Heart left ventricle (tissue), 16 donors: ENCODE results near the gene CENPVL2. TPM values are rescaled to one million over a fixed set of nuclear protein-coding genes. Genes with fewer than 3 reads are reported as not detected.
A peak's percentile ranks its signal among the peaks of the same experiment; 100 is the strongest.
"Not testable (repeated sequence)": the region's sequence is repeated elsewhere in the genome, so short reads cannot be mapped to it uniquely, and the experiment has no call there.

Experiments
- ATAC-seq, 4 donors: fragments of 200-7000 bp; cut with Tn5 transposase; one replicate each; pipeline ENCODE4 v1.9.1; 2020 to 2022; ENCODE audit warnings: moderate library complexity in 4 of 4, mild to moderate bottlenecking in 3 of 4, moderate number of reproducible peaks in 1 of 4
- DNase-seq, 5 donors: peaks; one replicate each; pipeline ENCODE4 v3.0.0-alpha.2; 2020
- H3K27ac ChIP-seq, 12 donors: fragments of 200-600 bp; sonication (generic) in 4 of 12; one replicate each; pipeline versions ENCODE4 v1.5.0 to v1.8.0; 2016 to 2022; ENCODE audit warnings: mild to moderate bottlenecking in 2 of 12
- H3K27me3 ChIP-seq, 9 donors: fragments of 200-600 bp; sonication (generic) in 2 of 9; one replicate each; pipeline versions ENCODE4 v1.5.1 to v1.8.0; 2016 to 2022; ENCODE audit warnings: mild to moderate bottlenecking in 3 of 9
- H3K36me3 ChIP-seq, 9 donors: fragments of 200-600 bp; sonication (generic) in 2 of 9; one replicate each; pipeline versions ENCODE4 v1.5.0 to v1.8.0; 2018 to 2022; ENCODE audit warnings: mild to moderate bottlenecking in 2 of 9
- H3K4me1 ChIP-seq, 12 donors: fragments of 200-600 bp; sonication (generic) in 4 of 12; one replicate each; pipeline versions ENCODE4 v1.5.0 to v1.8.0; 2016 to 2022; ENCODE audit warnings: mild to moderate bottlenecking in 3 of 12
- H3K4me3 ChIP-seq, 12 donors: fragments of 200-600 bp; sonication (generic) in 4 of 12; one replicate each; pipeline versions ENCODE4 v1.5.0 to v1.8.0; 2017 to 2022; ENCODE audit warnings: mild to moderate bottlenecking in 9 of 12, moderate library complexity in 4 of 12
- H3K9me3 ChIP-seq, 12 donors: fragments of 200-600 bp; sonication (generic) in 4 of 12; one replicate each; pipeline versions ENCODE4 v1.5.0 to v1.8.0; 2016 to 2022; ENCODE audit warnings: mild to moderate bottlenecking in 1 of 12
- POLR2A ChIP-seq, 2 donors: fragments of 450-650 bp; IDR thresholded peaks; one replicate each; pipeline ENCODE4 v1.6.1; 2017; ENCODE audit warnings: antibody characterized with exemption in 2 of 2, mild to moderate bottlenecking in 2 of 2, moderate library complexity in 2 of 2
- WGBS, 4 donors: extraction: QIAGEN DNeasy Blood & Tissue Kit in 2 of 4; methylation state at CpG; one replicate each; pipeline versions ENCODE4 v1.1.5 to v1.1.7; 2013 to 2018; 5-methylcytosine and 5-hydroxymethylcytosine counted together
- intact Hi-C, 10 donors: fragments of 100-400 bp; cut with DNase I; formaldehyde crosslinking; loops; one replicate each; pipeline versions ENCODE4 v1.11.1 to v1.14.2; 2022
- polyA plus RNA-seq, 2 donors: library from polyadenylated mRNA; stranded (reverse); fragments of 200-250 nt; gene quantifications; one replicate each; pipeline ENCODE4 v1.2.3, GENCODE V29; 2013
- total RNA-seq, 9 donors: library from RNA; depleted of rRNA in 2 of 9; stranded (reverse); fragments of >200 nt in 2 of 9; fragmentation: NEBNext Ultra II Directional in 3 of 9; extraction: Animal tissue kit (Norgen Biotek cat#: 25700) in 3 of 9; gene quantifications; one replicate each; pipeline versions ENCODE4 v1.1.0 to v1.2.4, GENCODE V29; 2016 to 2023
- TF ChIP-seq, protein P1 (sequence below), 12 donors: fragments of 200-600 bp; sonication (generic) in 4 of 12; IDR thresholded peaks; one replicate each; pipeline versions ENCODE4 v1.5.0 to v1.8.0; 2018 to 2022; ENCODE audit warnings: antibody characterized with exemption in 12 of 12, mild to moderate bottlenecking in 5 of 12
- donor health status: ischemic (EF 13 %, LVEDD 7.1; RV severe dilation, severe dysfunction).
- donor health status: healthy with polysubstance abuse.
- donor health status: DM: no; HTN: yes; CAD: no.
- donor health status: DM: no; HTN: no; CAD: no.
- donor health status: ischemic (EF 25% LVEDD 6.9; RV normal size, moderate dysfunction).
- donor health status: ischemic (EF 25% LVEDD 5.7; RV mildly dilated, moderate dysfunction).
- donor health status: healthy.
- donor health status: DM: yes; HTN: yes; CAD: no.
- donor health status: ischemic (EF 35%, LVEDD 5.7; RV mildly dilated, moderate dysfunction).
- donor health status: nonischemic (EF 11% LVEDD 7.7; RV severe dilation, severe dysfunction).
- donor health status: DM: yes; HTN: yes; CAD: no.
- donor health status: PGD.
- donor health status: ischemic (EF 29% LVEDD 5.4; RV normal size, mild dysfunction).
- donor health status: nonischemic (EF 23%, LVEDD 6.1; RV moderate dilation, normal function).

The CENPVL2 gene
- total and polyA plus RNA-seq, 11 donors: not detected

DNA sequence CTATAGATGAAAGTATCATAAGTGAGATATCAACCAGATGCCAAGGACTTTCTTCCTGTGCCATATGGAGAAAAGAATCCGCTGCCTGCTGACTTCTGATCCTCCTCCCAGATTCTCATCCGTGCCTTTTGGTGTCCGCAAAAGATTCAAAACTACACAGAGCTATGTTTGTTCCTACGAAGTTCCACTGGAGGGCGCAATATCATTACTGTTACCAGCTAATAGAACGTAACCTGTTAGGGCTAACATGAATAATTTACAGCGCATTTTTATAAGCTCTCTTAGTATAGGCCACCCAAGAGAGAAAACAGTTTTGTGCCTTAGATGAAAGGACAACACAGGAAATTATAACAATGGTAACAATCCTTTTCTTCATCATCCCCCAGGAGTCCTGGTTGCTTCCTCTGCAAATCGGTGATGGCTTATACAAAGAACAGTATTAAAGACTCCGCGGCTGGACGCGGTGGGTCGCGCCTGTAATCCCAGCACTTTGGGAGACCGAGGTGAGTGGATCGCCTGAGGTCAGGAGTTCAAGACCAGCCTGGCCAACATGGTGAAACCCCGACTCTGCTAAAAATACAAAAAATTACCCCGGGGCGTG, 41.1 kb downstream of the CENPVL2 start:
- WGBS, 4 donors: 24 to 44% (median 31%) methylated on average over 19 of the region's 19 CpGs
- Histone ChIP-seq H3K4me1 (no peaks in the 10 kb centered on the region), H3K4me3 (no peak overlapping the region), H3K27ac (no peak overlapping the region), H3K27me3 (peaks cover 0 to 66% (median 0%) of the 10 kb centered on the region in 9 donors), H3K36me3 (no peaks in the 10 kb centered on the region), H3K9me3 (no peaks in the 10 kb centered on the region)
- ATAC-seq: no peak
- intact Hi-C loops: loop anchor here in 1 of 10 donors (5.0 kb wide), 1 partner anchor 221 kb away; no protein-coding TSS in a partner anchor
- no peak for DNase-seq
- no peak for TF ChIP-seq POLR2A (IDR thresholded peaks at IDR 0.05)
- TF ChIP-seq, protein P1, sequence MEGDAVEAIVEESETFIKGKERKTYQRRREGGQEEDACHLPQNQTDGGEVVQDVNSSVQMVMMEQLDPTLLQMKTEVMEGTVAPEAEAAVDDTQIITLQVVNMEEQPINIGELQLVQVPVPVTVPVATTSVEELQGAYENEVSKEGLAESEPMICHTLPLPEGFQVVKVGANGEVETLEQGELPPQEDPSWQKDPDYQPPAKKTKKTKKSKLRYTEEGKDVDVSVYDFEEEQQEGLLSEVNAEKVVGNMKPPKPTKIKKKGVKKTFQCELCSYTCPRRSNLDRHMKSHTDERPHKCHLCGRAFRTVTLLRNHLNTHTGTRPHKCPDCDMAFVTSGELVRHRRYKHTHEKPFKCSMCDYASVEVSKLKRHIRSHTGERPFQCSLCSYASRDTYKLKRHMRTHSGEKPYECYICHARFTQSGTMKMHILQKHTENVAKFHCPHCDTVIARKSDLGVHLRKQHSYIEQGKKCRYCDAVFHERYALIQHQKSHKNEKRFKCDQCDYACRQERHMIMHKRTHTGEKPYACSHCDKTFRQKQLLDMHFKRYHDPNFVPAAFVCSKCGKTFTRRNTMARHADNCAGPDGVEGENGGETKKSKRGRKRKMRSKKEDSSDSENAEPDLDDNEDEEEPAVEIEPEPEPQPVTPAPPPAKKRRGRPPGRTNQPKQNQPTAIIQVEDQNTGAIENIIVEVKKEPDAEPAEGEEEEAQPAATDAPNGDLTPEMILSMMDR (IDR thresholded peaks at IDR 0.05): peak in 10 of 12 donors; percentile 9 to 39 (median 27)

DNA sequence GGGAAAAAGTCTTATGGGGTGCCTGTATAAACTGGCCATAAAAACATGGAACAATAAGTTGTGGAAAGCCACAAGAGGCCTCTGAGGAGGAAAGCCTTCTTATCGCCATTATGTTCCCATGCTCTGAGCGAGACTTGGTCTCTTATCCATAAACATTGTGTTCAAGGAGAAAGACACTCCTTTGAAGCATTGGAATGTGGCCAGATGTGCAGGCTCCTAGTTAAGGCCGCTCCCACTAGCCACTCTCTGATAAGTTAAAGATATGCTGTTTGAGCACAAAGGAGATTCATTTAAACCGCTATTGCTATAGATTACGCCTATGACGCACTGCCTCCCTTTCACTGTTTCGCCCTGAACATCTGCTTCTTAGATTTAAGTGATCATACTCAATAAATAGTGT, 46.1 kb downstream of the CENPVL2 start:
- intact Hi-C loops, H3K4me1 ChIP-seq, DNase-seq, H3K27ac ChIP-seq, H3K9me3 ChIP-seq, ATAC-seq, H3K4me3 ChIP-seq, H3K36me3 ChIP-seq: not testable (repeated sequence)
- peaks cover 0 to 70% (median 0%) of the 10 kb centered on the region in 9 donors for H3K27me3 ChIP-seq
- 42 to 64% (median 54%) methylated on average over 7 of the region's 7 CpGs for WGBS, 4 donors

Other genes with a start within 250 kb of the CENPVL2 start
- gene NUDT11, start 186.2 kb downstream of the CENPVL2 start, total RNA-seq: under 1 TPM in 4 of 9 donors, not detected in 5; 0.11 to 0.32 (median 0.15) TPM
- gene NUDT11, start 186.2 kb downstream of the CENPVL2 start, polyA plus RNA-seq: under 1 TPM; 0.08 to 0.14 TPM
- gene CENPVL3, start 63.9 kb downstream of the CENPVL2 start, total RNA-seq: not detected
- gene CENPVL3, start 63.9 kb downstream of the CENPVL2 start, polyA plus RNA-seq: not detected
- not detected for gene CENPVL1, start 27.7 kb upstream of the CENPVL2 start, total RNA-seq
- not detected for gene CENPVL1, start 27.7 kb upstream of the CENPVL2 start, polyA plus RNA-seq
- 10 to 100 TPM in 3 of 9 donors, 1 to 10 TPM in 6; 5.8 to 11.8 (median 9.3) TPM for gene GSPT2, start 60.6 kb upstream of the CENPVL2 start, total RNA-seq
- 1 to 10 TPM; 2.8 to 7.3 TPM for gene GSPT2, start 60.6 kb upstream of the CENPVL2 start, polyA plus RNA-seq
- 10 to 100 TPM; 60.0 to 97.1 (median 71.9) TPM for gene MAGED1, start 210.8 kb upstream of the CENPVL2 start, total RNA-seq
- 10 to 100 TPM; 19.2 to 38.9 TPM for gene MAGED1, start 210.8 kb upstream of the CENPVL2 start, polyA plus RNA-seq